GM12872 (cell line): Measurements from ENCODE around the gene GPR3.

Experiments
- TF ChIP-seq, protein P1 (sequence below): IDR thresholded peaks from 3 replicates; pipeline ENCODE4 v1.5.1; 2011; ENCODE audit warnings: low read depth, mild to moderate bottlenecking, low read length, moderate library complexity; ENCODE audit not compliant: insufficient read depth

GPR3 gene

DNA sequence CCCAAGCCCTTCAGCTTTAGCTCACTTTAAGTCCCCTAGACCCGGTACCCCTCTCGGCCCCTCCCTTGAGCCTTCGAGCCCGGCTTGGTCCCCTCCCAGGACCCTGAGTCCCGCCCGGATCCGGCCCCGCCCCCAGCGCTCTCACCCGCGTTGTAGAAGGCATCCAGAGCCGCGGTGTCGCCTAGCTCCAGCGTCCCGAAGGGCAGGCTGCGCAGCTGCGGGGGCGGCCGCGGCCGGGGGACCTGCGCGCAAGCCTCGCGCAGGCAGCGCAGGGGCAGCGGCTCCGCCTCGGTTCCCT is 26.4 kb upstream of the GPR3 start:
- TF ChIP-seq, protein P1, sequence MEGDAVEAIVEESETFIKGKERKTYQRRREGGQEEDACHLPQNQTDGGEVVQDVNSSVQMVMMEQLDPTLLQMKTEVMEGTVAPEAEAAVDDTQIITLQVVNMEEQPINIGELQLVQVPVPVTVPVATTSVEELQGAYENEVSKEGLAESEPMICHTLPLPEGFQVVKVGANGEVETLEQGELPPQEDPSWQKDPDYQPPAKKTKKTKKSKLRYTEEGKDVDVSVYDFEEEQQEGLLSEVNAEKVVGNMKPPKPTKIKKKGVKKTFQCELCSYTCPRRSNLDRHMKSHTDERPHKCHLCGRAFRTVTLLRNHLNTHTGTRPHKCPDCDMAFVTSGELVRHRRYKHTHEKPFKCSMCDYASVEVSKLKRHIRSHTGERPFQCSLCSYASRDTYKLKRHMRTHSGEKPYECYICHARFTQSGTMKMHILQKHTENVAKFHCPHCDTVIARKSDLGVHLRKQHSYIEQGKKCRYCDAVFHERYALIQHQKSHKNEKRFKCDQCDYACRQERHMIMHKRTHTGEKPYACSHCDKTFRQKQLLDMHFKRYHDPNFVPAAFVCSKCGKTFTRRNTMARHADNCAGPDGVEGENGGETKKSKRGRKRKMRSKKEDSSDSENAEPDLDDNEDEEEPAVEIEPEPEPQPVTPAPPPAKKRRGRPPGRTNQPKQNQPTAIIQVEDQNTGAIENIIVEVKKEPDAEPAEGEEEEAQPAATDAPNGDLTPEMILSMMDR: no peak

DNA sequence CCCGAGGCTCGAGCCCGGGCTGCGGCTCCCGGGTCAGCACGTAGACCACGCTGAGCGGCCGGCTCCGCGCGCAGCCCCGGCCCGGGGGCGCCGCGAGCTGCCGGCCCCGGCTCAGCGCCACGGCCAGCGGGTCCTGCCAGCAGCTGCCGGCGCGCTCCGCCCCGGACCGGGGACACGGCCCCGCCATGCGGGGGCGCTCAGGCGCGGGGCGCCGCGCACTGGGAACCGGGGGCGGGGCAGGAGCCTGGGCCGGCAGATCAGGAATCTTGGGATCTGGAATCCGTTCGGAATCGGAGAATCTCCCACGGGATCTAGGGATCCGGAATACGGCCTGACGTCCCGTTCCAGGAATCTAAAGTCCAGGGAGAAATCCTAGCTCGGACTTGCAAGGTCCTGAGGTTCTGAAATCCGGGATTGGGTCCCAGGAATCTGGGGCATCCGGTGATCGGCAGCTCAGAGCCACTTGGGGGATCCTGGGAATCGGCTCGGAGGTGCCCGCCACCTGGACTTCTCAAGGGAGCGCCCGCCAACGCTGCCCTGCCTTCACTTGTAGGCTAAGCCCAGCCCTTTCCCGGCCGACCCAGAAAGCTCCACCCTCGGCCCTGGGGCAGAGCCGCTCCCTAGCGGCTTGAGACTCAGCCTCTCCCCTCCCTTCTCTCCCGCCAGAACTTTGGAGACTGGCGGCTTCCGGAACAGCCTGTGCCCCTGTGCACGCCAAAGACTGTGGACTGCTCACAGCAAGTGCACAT is 25.8 kb upstream of the GPR3 start, which contains the start of gene MAP3K6:
Gene MAP3K6, minus strand, starts transcription at position 551 of the 749 bp plus-strand sequence. Its CDS starts 364 bp downstream, at position 187.
- TF ChIP-seq, protein P1: peak; percentile 45; the same call in 2 of the 3 replicates

DNA sequence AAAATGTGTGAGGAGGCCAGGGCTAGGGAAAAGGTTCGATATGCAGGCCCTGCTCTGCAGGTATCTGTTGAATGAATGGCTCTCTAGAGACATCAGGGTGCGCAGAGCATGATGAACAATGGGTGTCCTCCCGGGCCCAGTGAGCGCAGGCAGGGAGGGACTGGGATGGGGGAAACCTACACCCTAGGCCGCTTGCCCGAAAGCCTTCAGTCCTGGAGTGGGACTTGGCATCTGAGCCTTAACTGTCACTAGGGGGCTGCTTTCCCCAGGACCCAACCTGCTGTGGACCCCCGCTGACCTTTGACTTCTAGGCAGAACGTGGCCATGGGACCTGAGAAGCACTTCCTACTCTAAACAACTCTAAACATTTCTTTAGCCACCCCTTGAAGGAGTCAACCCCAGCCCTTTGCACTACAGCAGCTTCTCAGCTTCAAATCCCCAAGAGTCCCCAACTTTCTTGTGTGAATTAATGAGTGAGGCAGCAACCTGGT is 25.2 kb upstream of the GPR3 start:
- TF ChIP-seq, protein P1: no peak

DNA sequence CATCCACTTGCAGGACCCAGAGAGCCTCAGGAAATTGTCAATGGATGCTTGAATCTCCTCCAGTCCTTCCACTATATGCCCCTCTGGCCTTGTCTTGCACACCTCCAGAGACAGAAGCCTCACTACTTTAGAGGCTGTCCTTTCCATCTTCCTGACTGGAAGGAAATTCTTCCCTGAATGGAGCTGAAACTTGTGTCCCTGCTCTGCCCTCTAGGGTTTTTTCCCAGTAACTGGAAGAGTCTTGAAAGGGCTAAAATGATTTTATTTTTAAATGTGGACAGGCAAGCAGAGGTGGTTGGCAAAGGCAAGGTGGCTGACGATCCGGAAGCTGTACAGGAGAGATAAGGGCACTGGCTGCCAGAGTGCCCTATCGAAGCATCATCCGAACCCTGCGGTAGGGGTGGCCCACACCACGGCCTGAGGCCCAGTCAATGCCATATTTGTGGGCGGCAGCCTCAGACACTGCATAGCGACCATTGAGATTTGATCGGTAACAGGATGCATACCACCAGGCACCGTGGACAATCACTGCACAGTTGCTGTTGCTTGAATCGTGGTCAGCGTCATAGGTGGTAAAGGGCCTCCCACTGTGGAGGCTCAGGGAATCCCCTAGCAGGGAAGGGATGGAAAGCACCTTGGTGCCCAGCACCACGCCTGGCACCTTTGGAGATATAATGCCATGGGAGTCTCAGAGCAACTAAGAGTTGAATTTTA is 23.4 kb upstream of the GPR3 start:
- TF ChIP-seq, protein P1: no peak

DNA sequence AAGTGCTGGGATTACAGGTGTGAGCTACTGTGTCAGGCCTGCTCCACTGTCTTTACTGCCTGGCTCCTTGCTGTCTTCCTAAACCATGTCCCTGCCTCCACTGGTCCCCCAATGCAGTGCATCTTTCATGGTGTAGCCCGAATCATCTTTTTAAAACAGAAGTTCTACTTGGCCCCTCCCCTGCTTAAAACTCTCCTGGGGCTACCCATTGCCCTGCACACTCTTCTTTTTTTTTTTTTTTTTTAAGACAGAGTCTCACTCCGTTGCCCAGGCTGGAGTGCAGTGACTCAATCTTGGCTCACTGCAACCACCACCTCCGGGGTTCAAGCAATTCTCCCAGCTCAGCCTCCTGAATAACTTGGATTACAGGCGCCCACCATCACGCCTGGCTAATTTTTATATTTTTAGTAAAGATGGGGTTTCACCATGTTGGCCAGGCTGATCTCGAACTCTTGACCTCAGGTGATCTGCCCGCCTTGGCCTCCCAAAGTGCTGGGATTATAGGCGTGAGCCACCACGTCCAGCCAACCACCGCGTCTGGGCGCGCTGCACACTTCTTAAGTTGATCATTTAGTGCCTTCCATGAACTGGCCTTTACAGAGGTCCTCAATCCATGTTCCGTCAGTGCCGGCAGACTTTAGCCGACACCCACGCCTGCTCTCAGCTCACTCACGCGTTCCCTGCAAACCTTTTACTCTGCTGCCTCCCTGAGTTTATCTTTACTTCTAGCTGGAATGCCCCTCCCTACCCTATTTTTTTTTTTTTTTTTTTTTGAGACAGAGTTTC is 20.2 kb upstream of the GPR3 start:
- TF ChIP-seq, protein P1: no peak

DNA sequence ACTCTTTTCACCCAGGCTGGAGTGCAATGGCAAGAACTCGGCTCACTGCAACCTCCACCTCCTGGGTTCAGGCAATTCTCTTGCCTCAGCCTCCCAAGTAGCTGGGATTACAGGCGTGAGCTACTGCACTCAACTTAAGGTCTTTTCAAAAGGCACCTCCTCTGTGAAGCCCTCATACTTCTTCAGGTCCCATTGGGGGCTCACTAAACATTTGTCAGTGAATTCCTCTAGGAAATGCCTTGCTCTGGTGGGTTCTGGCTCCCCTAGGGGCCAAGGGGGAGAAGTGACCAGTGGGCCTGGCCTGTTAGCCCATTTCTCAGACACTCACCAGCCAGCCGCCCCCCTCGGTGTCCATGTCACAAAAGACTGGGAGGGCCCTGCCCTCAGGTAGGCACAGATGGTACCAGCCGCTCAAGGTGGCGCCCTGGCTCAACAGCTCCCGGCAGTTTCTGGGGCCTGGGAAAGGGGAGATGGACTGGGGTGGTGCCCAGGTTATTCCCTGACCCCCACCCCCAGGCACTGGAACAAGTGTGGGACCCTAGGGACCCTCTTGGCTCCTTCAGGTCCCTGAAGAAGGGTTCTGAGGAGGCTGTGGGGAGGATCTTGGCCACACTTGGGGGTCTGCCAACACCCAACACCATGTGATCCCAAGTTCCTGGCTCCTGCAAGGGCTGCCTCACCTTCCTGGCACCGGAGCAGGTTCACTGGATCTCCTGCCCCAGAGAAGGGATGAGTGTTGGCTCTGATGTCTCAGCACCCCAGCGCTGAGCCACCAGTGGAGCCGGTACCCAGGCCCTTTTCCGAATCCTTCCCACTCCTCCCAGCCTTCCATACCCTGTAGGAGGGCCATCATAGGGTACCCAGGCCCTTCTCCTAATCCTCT is 19.4 kb upstream of the GPR3 start:
- TF ChIP-seq, protein P1: peak; percentile 43; the same call in 2 of the 3 replicates
